LNCaP clone FGC (cell line): ENCODE data around the gene BCL11A.
"Not testable (repeated sequence)": the region's sequence is repeated elsewhere in the genome, so short reads cannot be mapped to it uniquely, and the experiment has no call there.

Experiments
- DNase-seq: peaks from one replicate; pipeline ENCODE4 v3.0.0-alpha.2; 2011; ENCODE audit warnings: low read depth
- H3K4me3 ChIP-seq: 2 replicates; pipeline ENCODE4 v1.5.1; 2011; ENCODE audit warnings: mild to moderate bottlenecking, low read depth, low read length, control low read depth
- TF ChIP-seq, protein P1 (sequence below): IDR thresholded peaks from 2 replicates; pipeline ENCODE4 v1.5.1; 2012; ENCODE audit warnings: mild to moderate bottlenecking; ENCODE audit not compliant: control insufficient read depth, insufficient read depth; ENCODE audit errors: extremely low read depth

Gene BCL11A

GRCh38 chr2:60426341-60426740 lies 127.1 kb downstream of the BCL11A start:
- DNase-seq, result no peak
- TF ChIP-seq, protein P1, sequence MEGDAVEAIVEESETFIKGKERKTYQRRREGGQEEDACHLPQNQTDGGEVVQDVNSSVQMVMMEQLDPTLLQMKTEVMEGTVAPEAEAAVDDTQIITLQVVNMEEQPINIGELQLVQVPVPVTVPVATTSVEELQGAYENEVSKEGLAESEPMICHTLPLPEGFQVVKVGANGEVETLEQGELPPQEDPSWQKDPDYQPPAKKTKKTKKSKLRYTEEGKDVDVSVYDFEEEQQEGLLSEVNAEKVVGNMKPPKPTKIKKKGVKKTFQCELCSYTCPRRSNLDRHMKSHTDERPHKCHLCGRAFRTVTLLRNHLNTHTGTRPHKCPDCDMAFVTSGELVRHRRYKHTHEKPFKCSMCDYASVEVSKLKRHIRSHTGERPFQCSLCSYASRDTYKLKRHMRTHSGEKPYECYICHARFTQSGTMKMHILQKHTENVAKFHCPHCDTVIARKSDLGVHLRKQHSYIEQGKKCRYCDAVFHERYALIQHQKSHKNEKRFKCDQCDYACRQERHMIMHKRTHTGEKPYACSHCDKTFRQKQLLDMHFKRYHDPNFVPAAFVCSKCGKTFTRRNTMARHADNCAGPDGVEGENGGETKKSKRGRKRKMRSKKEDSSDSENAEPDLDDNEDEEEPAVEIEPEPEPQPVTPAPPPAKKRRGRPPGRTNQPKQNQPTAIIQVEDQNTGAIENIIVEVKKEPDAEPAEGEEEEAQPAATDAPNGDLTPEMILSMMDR, result no peak

DNA sequence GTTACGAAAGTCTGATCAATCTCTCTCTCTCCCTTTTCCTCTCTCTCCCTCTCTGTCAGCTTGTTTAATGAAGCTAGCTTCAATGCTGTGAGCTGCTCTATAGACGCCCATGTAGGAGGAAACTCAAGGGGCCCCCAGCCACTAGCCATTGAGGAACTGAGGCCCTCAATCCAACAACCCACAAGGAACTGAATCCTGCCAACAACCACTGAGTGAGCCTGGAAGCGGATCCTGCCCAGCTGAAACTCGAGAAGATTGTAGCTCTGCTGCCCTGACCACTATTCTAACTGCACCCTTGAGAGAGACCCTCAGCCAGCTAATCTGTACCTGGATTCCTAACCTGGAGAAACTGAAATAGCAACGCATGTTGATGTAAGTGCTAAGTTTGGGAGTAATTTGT lies 129.2 kb downstream of the BCL11A start:
- TF ChIP-seq, protein P1, result no peak
- H3K4me3 ChIP-seq, result no peak overlapping the region
- no peak for DNase-seq

More at GRCh38 chr2:60426341-60426740, 127.1 kb downstream of the BCL11A start:
- no peak overlapping the region for H3K4me3 ChIP-seq

- no peak for DNase-seq
- H3K4me3 ChIP-seq, result no peak overlapping the region
- TF ChIP-seq, protein P1, result no peak
These were observed 129.9 kb downstream of the BCL11A start for GRCh38 chr2:60423505-60423904.

DNA sequence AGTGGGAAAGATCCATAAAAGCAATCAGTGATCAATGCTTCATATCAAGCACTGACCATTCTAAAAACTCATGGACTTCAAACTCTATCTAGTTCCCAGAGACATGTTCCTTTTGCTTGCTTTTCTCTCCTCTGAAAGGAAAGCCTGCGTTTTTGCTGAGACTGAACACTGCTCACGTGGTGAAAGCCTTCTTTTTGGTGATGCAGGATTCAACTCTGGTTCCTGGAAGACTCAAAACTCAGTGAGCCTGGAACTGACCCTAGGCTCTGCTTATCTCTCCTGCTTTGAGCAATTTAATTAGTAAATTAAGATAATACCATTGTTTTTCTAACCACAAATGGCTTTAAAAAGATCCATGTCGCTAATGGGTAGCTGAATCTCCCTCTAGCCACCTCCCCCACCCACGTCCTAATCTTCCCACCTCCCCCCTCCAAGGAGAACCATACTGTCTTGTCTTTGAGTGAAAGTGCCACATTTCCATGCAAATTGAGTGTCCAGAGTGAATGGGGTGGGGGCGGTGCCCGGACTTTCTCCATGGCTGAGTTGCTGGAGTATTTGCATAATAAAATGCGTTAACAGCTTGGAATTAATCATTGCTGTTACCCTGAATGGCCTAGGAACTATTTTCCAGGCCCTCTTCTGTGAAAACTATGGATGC lies 130.5 kb downstream of the BCL11A start:
- DNase-seq, result no peak
- TF ChIP-seq, protein P1, result no peak
- H3K4me3 ChIP-seq, result no peak overlapping the region

DNA sequence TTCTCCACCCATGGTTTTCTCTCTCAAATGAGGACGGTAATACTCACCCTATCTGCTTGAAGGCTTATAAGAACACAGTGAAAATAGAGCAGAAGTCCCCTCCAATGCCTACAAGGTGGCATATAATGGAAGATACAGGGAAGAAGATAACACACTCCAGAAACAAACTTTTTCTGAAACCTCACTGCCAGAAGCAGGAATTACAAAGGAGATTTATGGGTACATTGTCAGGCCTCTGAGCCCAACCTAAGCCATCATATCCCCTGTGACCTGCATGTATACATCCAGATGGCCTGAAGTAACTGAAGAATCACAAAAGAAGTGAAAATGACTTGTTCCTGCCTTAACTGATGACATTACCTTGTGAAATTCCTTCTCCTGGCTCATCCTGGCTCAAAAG lies 136.2 kb downstream of the BCL11A start:
- H3K4me3 ChIP-seq, DNase-seq: not testable (repeated sequence)

- no peak overlapping the region for H3K4me3 ChIP-seq
- DNase-seq, result no peak
- TF ChIP-seq, protein P1, result no peak
These were observed 137.0 kb downstream of the BCL11A start for GRCh38 chr2:60416221-60417008.

DNA sequence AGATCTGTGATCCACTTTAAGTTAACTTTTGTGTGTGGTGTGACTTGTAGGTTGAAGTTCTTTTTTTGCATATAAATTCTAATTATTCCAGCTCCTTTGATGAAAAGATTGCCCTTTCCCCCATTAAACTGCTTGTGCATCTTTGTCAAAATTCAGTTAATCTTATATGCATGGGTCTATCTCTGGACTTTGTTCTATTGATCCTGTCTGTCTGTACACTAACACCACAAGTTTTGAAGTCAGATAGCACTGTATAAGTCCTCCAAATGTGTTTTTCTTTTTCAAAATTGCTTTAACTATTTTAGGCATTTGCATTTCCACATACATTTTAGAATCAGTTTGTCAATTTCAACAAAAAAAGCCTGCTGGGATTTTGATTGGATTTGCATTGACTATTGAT lies 137.6 kb downstream of the BCL11A start:
- H3K4me3 ChIP-seq, result no peak overlapping the region
- no peak for DNase-seq
- TF ChIP-seq, protein P1, result no peak
